ENCODE data around the gene PER2.
"Not testable (repeated sequence)": the region's sequence is repeated elsewhere in the genome, so short reads cannot be mapped to it uniquely, and the experiment has no call there.

PER2 gene

GRCh38 chr2:238286095-238286494, 2.3 kb downstream of the PER2 start:
- no peak for DNase-seq

- DNase-seq: no peak
Observed at GRCh38 chr2:238285653-238286082, 2.7 kb downstream of the PER2 start.

GRCh38 chr2:238284802-238285515, 3.5 kb downstream of the PER2 start:
- no peak for DNase-seq

GRCh38 chr2:238282861-238283738, 5.3 kb downstream of the PER2 start:
- DNase-seq: no peak

- no peak for DNase-seq
Observed at GRCh38 chr2:238281826-238282480, 6.5 kb downstream of the PER2 start.

GRCh38 chr2:238280083-238280825, 8.2 kb downstream of the PER2 start:
- no peak for DNase-seq

- no peak for DNase-seq
Observed at GRCh38 chr2:238279324-238279682, 9.1 kb downstream of the PER2 start.

GRCh38 chr2:238278626-238279323, 9.6 kb downstream of the PER2 start:
- no peak for DNase-seq

- no peak for DNase-seq
Observed at GRCh38 chr2:238277695-238278094, 10.7 kb downstream of the PER2 start.

GRCh38 chr2:238274152-238274865, 14.1 kb downstream of the PER2 start:
- no peak for DNase-seq

- DNase-seq: not testable (repeated sequence)
Observed at GRCh38 chr2:238273433-238273832, 15.0 kb downstream of the PER2 start.

GRCh38 chr2:238272156-238272555, 16.3 kb downstream of the PER2 start:
- no peak for DNase-seq

GRCh38 chr2:238271686-238272085, 16.7 kb downstream of the PER2 start:
- not testable (repeated sequence) for DNase-seq

- no peak for DNase-seq
Observed at GRCh38 chr2:238271061-238271554, 17.3 kb downstream of the PER2 start.

GRCh38 chr2:238270606-238271005, 17.8 kb downstream of the PER2 start:
- DNase-seq: no peak

- no peak for DNase-seq
Observed at GRCh38 chr2:238269741-238270140, 18.7 kb downstream of the PER2 start.

GRCh38 chr2:238267884-238268680, 20.3 kb downstream of the PER2 start:
- no peak for DNase-seq

GRCh38 chr2:238267341-238267710, 21.1 kb downstream of the PER2 start:
- DNase-seq: no peak

- DNase-seq: no peak
Observed at GRCh38 chr2:238265605-238266004, 22.8 kb downstream of the PER2 start.

GRCh38 chr2:238264072-238264460, 24.3 kb downstream of the PER2 start:
- no peak for DNase-seq
